Mesothelial cell of epicardium (in vitro differentiated cells): ENCODE data around the gene OR1F1. TPM values are rescaled to one million over a fixed set of nuclear protein-coding genes. Genes with fewer than 3 reads are reported as not detected.

Source experiments
- DNase-seq, 2 experiments: peaks; one replicate each; pipeline ENCODE4 v3.0.0; 2021; ENCODE audit warnings: low spot score in 2 of 2; ENCODE audit not compliant: unreplicated experiment in 2 of 2
- H3K27ac Mint-ChIP-seq: 2 replicates; pipeline ENCODE4 v1.8.0; 2021; ENCODE audit warnings: mixed read lengths
- H3K27me3 Mint-ChIP-seq: 2 replicates; pipeline ENCODE4 v1.8.0; 2021; ENCODE audit warnings: low read depth, mixed read lengths
- H3K36me3 Mint-ChIP-seq: 2 replicates; pipeline ENCODE4 v1.8.0; 2021; ENCODE audit warnings: mixed read lengths
- H3K4me1 Mint-ChIP-seq: 2 replicates; pipeline ENCODE4 v1.8.0; 2021; ENCODE audit warnings: mixed read lengths
- H3K4me3 Mint-ChIP-seq: 2 replicates; pipeline ENCODE4 v1.8.0; 2021; ENCODE audit warnings: mild to moderate bottlenecking, moderate library complexity, mixed read lengths
- H3K9me3 Mint-ChIP-seq: 2 replicates; pipeline ENCODE4 v1.8.0; 2021; ENCODE audit warnings: mixed read lengths
- CTCF ChIP-seq: fragments of 200-600 bp; sonication (generic); IDR thresholded peaks from one replicate; pipeline ENCODE4 v1.5.0; 2021; ENCODE audit warnings: antibody characterized with exemption; ENCODE audit not compliant: unreplicated experiment
- total RNA-seq: library from RNA; stranded (reverse); gene quantifications from 3 replicates; pipeline ENCODE4 v1.2.1, GENCODE V29; 2021

OR1F1 gene
- total RNA-seq, 1 donor from 2014 or later = not detected

GRCh38 chr16:3144321-3144983 is 43.6 kb upstream of the OR1F1 start:
- H3K4me1 Mint-ChIP-seq = peaks cover 4% of the 10 kb centered on the region
- H3K27ac Mint-ChIP-seq = no peak overlapping the region
- H3K27me3 Mint-ChIP-seq = peaks cover 10% of the 10 kb centered on the region
- DNase-seq = no peak
- H3K4me3 Mint-ChIP-seq = no peak overlapping the region
- TF ChIP-seq CTCF = no peak
- H3K36me3 Mint-ChIP-seq = peaks cover 10% of the 10 kb centered on the region
- H3K9me3 Mint-ChIP-seq = no peaks in the 10 kb centered on the region

GRCh38 chr16:3145151-3145550 is 42.9 kb upstream of the OR1F1 start:
- Mint-ChIP-seq H3K9me3 (no peaks in the 10 kb centered on the region), H3K27ac (no peak overlapping the region), H3K27me3 (peaks cover 10% of the 10 kb centered on the region), H3K36me3 (peaks cover 10% of the 10 kb centered on the region), H3K4me3 (no peak overlapping the region), H3K4me1 (peaks cover 5% of the 10 kb centered on the region)
- TF ChIP-seq CTCF = no peak
- DNase-seq = no peak

GRCh38 chr16:3145660-3146059 is 42.3 kb upstream of the OR1F1 start:
- H3K4me3 Mint-ChIP-seq = no peak overlapping the region
- peaks cover 13% of the 10 kb centered on the region for H3K27me3 Mint-ChIP-seq
- no peak for DNase-seq
- no peaks in the 10 kb centered on the region for H3K9me3 Mint-ChIP-seq
- H3K36me3 Mint-ChIP-seq = peaks cover 10% of the 10 kb centered on the region
- H3K27ac Mint-ChIP-seq = no peak overlapping the region
- peaks cover 7% of the 10 kb centered on the region for H3K4me1 Mint-ChIP-seq
- no peak for TF ChIP-seq CTCF

GRCh38 chr16:3147046-3147756 is 40.8 kb upstream of the OR1F1 start:
- no peak for DNase-seq
- no peak overlapping the region for H3K4me3 Mint-ChIP-seq
- H3K4me1 Mint-ChIP-seq = peaks cover 15% of the 10 kb centered on the region
- no peaks in the 10 kb centered on the region for H3K9me3 Mint-ChIP-seq
- no peak overlapping the region for H3K27ac Mint-ChIP-seq
- peaks cover 16% of the 10 kb centered on the region for H3K27me3 Mint-ChIP-seq
- TF ChIP-seq CTCF = no peak
- peaks cover 6% of the 10 kb centered on the region for H3K36me3 Mint-ChIP-seq

DNA sequence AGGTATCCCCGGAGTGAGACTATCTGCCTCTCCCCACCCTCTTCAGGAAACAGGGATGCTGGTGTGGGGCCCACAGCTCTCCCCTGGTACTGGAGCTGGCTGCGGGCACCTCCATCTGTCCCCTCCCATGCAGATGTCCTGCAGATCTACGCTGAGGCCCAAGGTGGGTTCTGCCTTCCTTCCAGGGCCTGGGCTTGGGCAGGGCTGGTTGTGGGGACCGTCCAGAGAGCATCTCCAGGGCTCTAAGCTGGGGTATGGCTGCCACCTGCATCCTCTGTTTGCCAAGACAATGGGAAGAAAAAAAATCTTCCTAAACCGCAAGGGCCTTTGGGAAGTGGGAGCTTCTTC is 40.3 kb upstream of the OR1F1 start:
- no peaks in the 10 kb centered on the region for H3K9me3 Mint-ChIP-seq
- no peak for TF ChIP-seq CTCF
- peaks cover 20% of the 10 kb centered on the region for H3K4me1 Mint-ChIP-seq
- no peak overlapping the region for H3K27ac Mint-ChIP-seq
- peaks cover under 1% of the 10 kb centered on the region for H3K36me3 Mint-ChIP-seq
- no peak for DNase-seq
- H3K27me3 Mint-ChIP-seq = peaks cover 21% of the 10 kb centered on the region
- H3K4me3 Mint-ChIP-seq = no peak overlapping the region
